Activated CD4-positive, alpha-beta T cell treated with anti-CD3 and anti-CD28 coated beads, Interleukin-2, amount 50 U/mL, for 24 hours (primary cell): ENCODE data around the gene ID3.
"Not testable (repeated sequence)": the region's sequence is repeated elsewhere in the genome, so short reads cannot be mapped to it uniquely, and the experiment has no call there.

Experiments used
- DNase-seq, 2 donors: peaks; one replicate each; pipeline ENCODE4 v3.0.0-alpha.2; 2020; ENCODE audit warnings: low read depth in 1 of 2, low spot score in 1 of 2

The ID3 gene

GRCh38 chr1:23589585-23589986 is 30.3 kb upstream of the ID3 start:
- DNase-seq: no peak

GRCh38 chr1:23588749-23589548 is 29.6 kb upstream of the ID3 start:
- DNase-seq: no peak

GRCh38 chr1:23585321-23586022 is 26.2 kb upstream of the ID3 start:
- no peak for DNase-seq

- not testable (repeated sequence) for DNase-seq
Measured at GRCh38 chr1:23583727-23584126, 24.4 kb upstream of the ID3 start.

- DNase-seq: no peak
Measured at GRCh38 chr1:23582820-23583219, 23.5 kb upstream of the ID3 start.

- DNase-seq: no peak
Measured at GRCh38 chr1:23581219-23581618, 21.9 kb upstream of the ID3 start.

GRCh38 chr1:23578997-23579363 is 19.7 kb upstream of the ID3 start:
- no peak for DNase-seq

- DNase-seq: no peak
Measured at GRCh38 chr1:23578311-23578996, 19.2 kb upstream of the ID3 start.

- peak in 1 of 2 donors; percentile 45 for DNase-seq
Measured at GRCh38 chr1:23577056-23578004, 18.0 kb upstream of the ID3 start.

- no peak for DNase-seq
Measured at GRCh38 chr1:23576338-23577055, 17.2 kb upstream of the ID3 start.

GRCh38 chr1:23575226-23575810 is 16.0 kb upstream of the ID3 start:
- no peak for DNase-seq

- DNase-seq: no peak
Measured at GRCh38 chr1:23574265-23574754, 15.0 kb upstream of the ID3 start.

GRCh38 chr1:23573574-23574182 is 14.4 kb upstream of the ID3 start:
- no peak for DNase-seq

- no peak for DNase-seq
Measured at GRCh38 chr1:23571465-23571864, 12.2 kb upstream of the ID3 start.

GRCh38 chr1:23570001-23570691 is 10.8 kb upstream of the ID3 start:
- no peak for DNase-seq

- DNase-seq: no peak
Measured at GRCh38 chr1:23568608-23569383, 9.5 kb upstream of the ID3 start.

- no peak for DNase-seq
Measured at GRCh38 chr1:23567996-23568607, 8.8 kb upstream of the ID3 start.

GRCh38 chr1:23567629-23567995 is 8.3 kb upstream of the ID3 start:
- DNase-seq: no peak
